NCI-H510A (cell line): ENCODE data around the gene PIWIL1.

ENCODE experiments used
- DNase-seq: peaks from one replicate; lab custom pipeline; 2025; lab: John Stamatoyannopoulos, UW

The PIWIL1 gene

GRCh38 chr12:130337488-130338303 lies at the start of gene PIWIL1:
Gene PIWIL1 (plus strand): TSS chr12:130337887. CDS start chr12:130342592, 4,705 bp downstream.
- DNase-seq: no peak

GRCh38 chr12:130288206-130288605 lies 49.5 kb upstream of the PIWIL1 start:
- DNase-seq: no peak

GRCh38 chr12:130288691-130289090 lies 49.0 kb upstream of the PIWIL1 start:
- DNase-seq: no peak

- DNase-seq: no peak
Measured at GRCh38 chr12:130290114-130290513, 47.6 kb upstream of the PIWIL1 start.

- no peak for DNase-seq
Measured at GRCh38 chr12:130298322-130299021, 39.2 kb upstream of the PIWIL1 start.

GRCh38 chr12:130299574-130299973 lies 38.1 kb upstream of the PIWIL1 start:
- DNase-seq: no peak

GRCh38 chr12:130300090-130300489 lies 37.6 kb upstream of the PIWIL1 start:
- no peak for DNase-seq

GRCh38 chr12:130300737-130301535 lies 36.8 kb upstream of the PIWIL1 start:
- no peak for DNase-seq

GRCh38 chr12:130301559-130301958 lies 36.1 kb upstream of the PIWIL1 start:
- DNase-seq: no peak

- no peak for DNase-seq
Measured at GRCh38 chr12:130303781-130304180, 33.9 kb upstream of the PIWIL1 start.

GRCh38 chr12:130307859-130308258 lies 29.8 kb upstream of the PIWIL1 start:
- no peak for DNase-seq

- DNase-seq: no peak
Measured at GRCh38 chr12:130308393-130308792, 29.3 kb upstream of the PIWIL1 start.

GRCh38 chr12:130316251-130316650 lies 21.4 kb upstream of the PIWIL1 start:
- no peak for DNase-seq

GRCh38 chr12:130320536-130320935 lies 17.2 kb upstream of the PIWIL1 start:
- DNase-seq: no peak

GRCh38 chr12:130322263-130322662 lies 15.4 kb upstream of the PIWIL1 start:
- no peak for DNase-seq

- DNase-seq: no peak
Measured at GRCh38 chr12:130330685-130331084, 7.0 kb upstream of the PIWIL1 start.

- no peak for DNase-seq
Measured at GRCh38 chr12:130331146-130331545, 6.5 kb upstream of the PIWIL1 start.

- DNase-seq: no peak
Measured at GRCh38 chr12:130333341-130333740, 4.3 kb upstream of the PIWIL1 start.

GRCh38 chr12:130334399-130334798 lies 3.3 kb upstream of the PIWIL1 start:
- DNase-seq: no peak

- no peak for DNase-seq
Measured at GRCh38 chr12:130334937-130335336, 2.8 kb upstream of the PIWIL1 start.

- DNase-seq: no peak
Measured at GRCh38 chr12:130335517-130336392, 1.9 kb upstream of the PIWIL1 start.
